ENCODE measurements around the gene GON7.
"Not testable (repeated sequence)": the region's sequence is repeated elsewhere in the genome, so short reads cannot be mapped to it uniquely, and the experiment has no call there.

GON7 gene

GRCh38 chr14:93183596-93184317 lies 23.1 kb downstream of the GON7 start:
- Mint-ChIP-seq H3K27me3 (no peaks in the 10 kb centered on the region), H3K9me3 (no peaks in the 10 kb centered on the region), H3K4me1 (peaks cover 38% of the 10 kb centered on the region), H3K36me3 (peaks cover 23% of the 10 kb centered on the region), H3K27ac (peak overlapping the region; percentile 91), H3K4me3 (peak overlapping the region; percentile 94)
- CTCF ChIA-PET = interaction anchor here (0.6 to 3.8 kb wide), 8 partner anchors 8 to 74 kb away, joined by 3 to 16 read pairs (median 4); partner anchors contain the start of genes GON7 and UBR7
- no peak for DNase-seq

- no peak overlapping the region for H3K4me3 Mint-ChIP-seq
Measured at GRCh38 chr14:93175492-93175891, 31.4 kb downstream of the GON7 start.

GRCh38 chr14:93174731-93175130 lies 32.1 kb downstream of the GON7 start:
- DNase-seq, H3K4me3 Mint-ChIP-seq, H3K4me1 Mint-ChIP-seq, H3K27ac Mint-ChIP-seq, H3K36me3 Mint-ChIP-seq, H3K9me3 Mint-ChIP-seq, H3K27me3 Mint-ChIP-seq: not testable (repeated sequence)
- CTCF ChIA-PET = interaction anchor here (1.1 kb wide), 1 partner anchor 61 kb away, joined by 5 read pairs; no protein-coding TSS in a partner anchor

More at GRCh38 chr14:93175492-93175891, 31.4 kb downstream of the GON7 start:
- H3K36me3 Mint-ChIP-seq = no peaks in the 10 kb centered on the region
- H3K4me1 Mint-ChIP-seq = peaks cover 3% of the 10 kb centered on the region
- no peak for DNase-seq
- peaks cover 9% of the 10 kb centered on the region for H3K27me3 Mint-ChIP-seq
- H3K27ac Mint-ChIP-seq = no peak overlapping the region
- CTCF ChIA-PET = interaction anchor here (0.6 to 1.7 kb wide), 3 partner anchors 9 to 967 kb away, joined by 4 to 9 read pairs (median 5); partner anchors contain the start of genes LYSET and MOAP1
- no peaks in the 10 kb centered on the region for H3K9me3 Mint-ChIP-seq

GRCh38 chr14:93173943-93174395 lies 32.9 kb downstream of the GON7 start:
- peaks cover 11% of the 10 kb centered on the region for H3K27me3 Mint-ChIP-seq
- H3K4me1 Mint-ChIP-seq = peaks cover 3% of the 10 kb centered on the region
- CTCF ChIA-PET = no interaction called here
- no peaks in the 10 kb centered on the region for H3K9me3 Mint-ChIP-seq
- H3K27ac Mint-ChIP-seq = no peak overlapping the region
- H3K4me3 Mint-ChIP-seq = no peak overlapping the region
- no peaks in the 10 kb centered on the region for H3K36me3 Mint-ChIP-seq
- DNase-seq = no peak

- Mint-ChIP-seq H3K36me3 (no peaks in the 10 kb centered on the region), H3K27ac (no peak overlapping the region), H3K27me3 (peaks cover 16% of the 10 kb centered on the region), H3K4me3 (no peak overlapping the region), H3K9me3 (no peaks in the 10 kb centered on the region), H3K4me1 (no peaks in the 10 kb centered on the region)
- CTCF ChIA-PET = no interaction called here
- DNase-seq = no peak
Measured at GRCh38 chr14:93171376-93171775, 35.5 kb downstream of the GON7 start.

GRCh38 chr14:93170141-93170540 lies 36.7 kb downstream of the GON7 start:
- H3K27me3 Mint-ChIP-seq = peaks cover 16% of the 10 kb centered on the region
- H3K4me3 Mint-ChIP-seq, CTCF ChIA-PET, H3K27ac Mint-ChIP-seq, H3K4me1 Mint-ChIP-seq, DNase-seq, H3K9me3 Mint-ChIP-seq, H3K36me3 Mint-ChIP-seq: not testable (repeated sequence)

GRCh38 chr14:93169619-93170018 lies 37.2 kb downstream of the GON7 start:
- CTCF ChIA-PET, H3K27ac Mint-ChIP-seq, H3K4me3 Mint-ChIP-seq, H3K36me3 Mint-ChIP-seq, H3K9me3 Mint-ChIP-seq, DNase-seq, H3K4me1 Mint-ChIP-seq: not testable (repeated sequence)
- H3K27me3 Mint-ChIP-seq = peaks cover 16% of the 10 kb centered on the region

- H3K36me3 Mint-ChIP-seq, CTCF ChIA-PET, H3K4me1 Mint-ChIP-seq, H3K9me3 Mint-ChIP-seq, H3K4me3 Mint-ChIP-seq, H3K27ac Mint-ChIP-seq, DNase-seq: not testable (repeated sequence)
- peaks cover 13% of the 10 kb centered on the region for H3K27me3 Mint-ChIP-seq
Measured at GRCh38 chr14:93168610-93169009, 38.3 kb downstream of the GON7 start.

- H3K36me3 Mint-ChIP-seq = not testable (repeated sequence)
Measured at GRCh38 chr14:93165271-93166265, 41.3 kb downstream of the GON7 start.

GRCh38 chr14:93163564-93163963 lies 43.3 kb downstream of the GON7 start:
- Mint-ChIP-seq H3K9me3 (no peaks in the 10 kb centered on the region), H3K27ac (no peak overlapping the region), H3K27me3 (peaks cover 1% of the 10 kb centered on the region), H3K4me1 (no peaks in the 10 kb centered on the region), H3K4me3 (no peak overlapping the region), H3K36me3 (no peaks in the 10 kb centered on the region)
- no peak for DNase-seq
- CTCF ChIA-PET = interaction anchor here (0.9 to 1.6 kb wide), 3 partner anchors 13 to 50 kb away, joined by 3 to 5 read pairs (median 3); no protein-coding TSS in a partner anchor

More at GRCh38 chr14:93165271-93166265, 41.3 kb downstream of the GON7 start:
- H3K9me3 Mint-ChIP-seq, DNase-seq, H3K4me3 Mint-ChIP-seq, H3K4me1 Mint-ChIP-seq, H3K27ac Mint-ChIP-seq, H3K27me3 Mint-ChIP-seq: not testable (repeated sequence)
- CTCF ChIA-PET = interaction anchor here (0.7 kb wide), 1 partner anchor 33 kb away, joined by 3 read pairs; no protein-coding TSS in a partner anchor

- H3K36me3 Mint-ChIP-seq = no peaks in the 10 kb centered on the region
- H3K27ac Mint-ChIP-seq = no peak overlapping the region
- CTCF ChIA-PET = interaction anchor here (0.8 to 1.5 kb wide), 2 partner anchors 23 to 34 kb away, joined by 3 to 4 read pairs; no protein-coding TSS in a partner anchor
- H3K4me1 Mint-ChIP-seq = no peaks in the 10 kb centered on the region
- no peak for DNase-seq
- H3K27me3 Mint-ChIP-seq = no peaks in the 10 kb centered on the region
- no peak overlapping the region for H3K4me3 Mint-ChIP-seq
- no peaks in the 10 kb centered on the region for H3K9me3 Mint-ChIP-seq
Measured at GRCh38 chr14:93161411-93161940, 45.4 kb downstream of the GON7 start.

GRCh38 chr14:93160353-93160801 lies 46.5 kb downstream of the GON7 start:
- Mint-ChIP-seq H3K4me1 (no peaks in the 10 kb centered on the region), H3K4me3 (no peak overlapping the region), H3K27ac (no peak overlapping the region)

GRCh38 chr14:93159625-93160352 lies 47.1 kb downstream of the GON7 start:
- H3K27me3 Mint-ChIP-seq, H3K4me1 Mint-ChIP-seq, H3K36me3 Mint-ChIP-seq, H3K9me3 Mint-ChIP-seq, H3K27ac Mint-ChIP-seq, H3K4me3 Mint-ChIP-seq: not testable (repeated sequence)
- peak; percentile 39 for DNase-seq
- CTCF ChIA-PET = interaction anchor here (1.5 kb wide), 1 partner anchor 24 kb away, joined by 4 read pairs; no protein-coding TSS in a partner anchor

More at GRCh38 chr14:93160353-93160801, 46.5 kb downstream of the GON7 start:
- CTCF ChIA-PET = interaction anchor here (0.8 to 1.5 kb wide), 2 partner anchors 24 to 33 kb away, joined by 3 to 4 read pairs; no protein-coding TSS in a partner anchor
- DNase-seq = no peak
- no peaks in the 10 kb centered on the region for H3K27me3 Mint-ChIP-seq
- H3K36me3 Mint-ChIP-seq = no peaks in the 10 kb centered on the region
- H3K9me3 Mint-ChIP-seq = no peaks in the 10 kb centered on the region
